VCaP (cell line): Measurements from ENCODE around the gene EFNA5.

Source experiments
- H3K27ac ChIP-seq: fragments of 450-650 bp; 2 replicates; pipeline ENCODE4 v1.5.1; 2017
- CTCF ChIP-seq: fragments of 450-650 bp; conservative IDR thresholded peaks from 2 replicates; pipeline ENCODE4 v1.5.1; 2017; ENCODE audit warnings: mild to moderate bottlenecking, moderate library complexity

The EFNA5 gene

GRCh38 chr5:107542428-107542827, 128.3 kb downstream of the EFNA5 start:
- no peak for TF ChIP-seq CTCF
- H3K27ac ChIP-seq = no peak overlapping the region

GRCh38 chr5:107541400-107541799, 129.3 kb downstream of the EFNA5 start:
- no peak for TF ChIP-seq CTCF
- no peak overlapping the region for H3K27ac ChIP-seq

GRCh38 chr5:107539726-107540330, 130.9 kb downstream of the EFNA5 start:
- TF ChIP-seq CTCF = no peak
- no peak overlapping the region for H3K27ac ChIP-seq

- no peak for TF ChIP-seq CTCF
- no peak overlapping the region for H3K27ac ChIP-seq
Observed at GRCh38 chr5:107538805-107539445, 131.8 kb downstream of the EFNA5 start.

GRCh38 chr5:107538331-107538730, 132.4 kb downstream of the EFNA5 start:
- no peak for TF ChIP-seq CTCF
- H3K27ac ChIP-seq = no peak overlapping the region

GRCh38 chr5:107535849-107536248, 134.9 kb downstream of the EFNA5 start:
- no peak overlapping the region for H3K27ac ChIP-seq
- no peak for TF ChIP-seq CTCF

GRCh38 chr5:107533910-107534876, 136.5 kb downstream of the EFNA5 start:
- no peak overlapping the region for H3K27ac ChIP-seq
- TF ChIP-seq CTCF = no peak
